ENCODE measurements around the gene TGIF1.

TGIF1 gene

GRCh38 chr18:3440341-3440740 lies 9.6 kb upstream of the TGIF1 start:
- no peak for DNase-seq

- peak; percentile 40 for DNase-seq
Measured at GRCh38 chr18:3441290-3441689, 8.7 kb upstream of the TGIF1 start.

- DNase-seq = no peak
Measured at GRCh38 chr18:3442919-3443318, 7.1 kb upstream of the TGIF1 start.

GRCh38 chr18:3444296-3444695 lies 5.7 kb upstream of the TGIF1 start:
- DNase-seq = no peak

- DNase-seq = no peak
Measured at GRCh38 chr18:3444954-3445353, 5.0 kb upstream of the TGIF1 start.

- no peak for DNase-seq
Measured at GRCh38 chr18:3447068-3447894, 2.7 kb upstream of the TGIF1 start.

GRCh38 chr18:3447895-3448837 lies 1.8 kb upstream of the TGIF1 start:
- peak; percentile 91 for DNase-seq

- peak; percentile 87 for DNase-seq
Measured at GRCh38 chr18:3448838-3449511, 997 bp upstream of the TGIF1 start.

GRCh38 chr18:3449512-3450011 lies 410 bp upstream of the TGIF1 start:
- DNase-seq = no peak

GRCh38 chr18:3450799-3451182 lies 819 bp downstream of the TGIF1 start:
- DNase-seq = no peak

- DNase-seq = peak; percentile 85
Measured at GRCh38 chr18:3451183-3451988, 1.4 kb downstream of the TGIF1 start.

GRCh38 chr18:3451989-3452749 lies 2.2 kb downstream of the TGIF1 start:
- peak; percentile 42 for DNase-seq

- DNase-seq = no peak
Measured at GRCh38 chr18:3452750-3453539, 3.0 kb downstream of the TGIF1 start.

GRCh38 chr18:3453540-3454364 lies 3.8 kb downstream of the TGIF1 start:
- peak; percentile 59 for DNase-seq

GRCh38 chr18:3454365-3455089 lies 4.6 kb downstream of the TGIF1 start:
- peak; percentile 66 for DNase-seq

GRCh38 chr18:3455090-3455635 lies 5.2 kb downstream of the TGIF1 start:
- DNase-seq = no peak

GRCh38 chr18:3455907-3456685 lies 6.1 kb downstream of the TGIF1 start:
- DNase-seq = no peak

GRCh38 chr18:3456686-3457069 lies 6.7 kb downstream of the TGIF1 start:
- no peak for DNase-seq

Measured in CD4-positive, alpha-beta T cell treated with Interleukin-21 for 1 hour (primary cell).